GM18511 (cell line): Measurements from ENCODE around the gene HNRNPLL.

Experiments used
- ATAC-seq: cut with Tn5 transposase; IDR thresholded peaks from one replicate; pipeline ENCODE4 v1.9.1; 2021; ENCODE audit warnings: mild to moderate bottlenecking, moderate library complexity; ENCODE audit not compliant: unreplicated experiment

The HNRNPLL gene

GRCh38 chr2:38533757-38534545 lies 68.8 kb downstream of the HNRNPLL start:
- no peak for ATAC-seq

DNA sequence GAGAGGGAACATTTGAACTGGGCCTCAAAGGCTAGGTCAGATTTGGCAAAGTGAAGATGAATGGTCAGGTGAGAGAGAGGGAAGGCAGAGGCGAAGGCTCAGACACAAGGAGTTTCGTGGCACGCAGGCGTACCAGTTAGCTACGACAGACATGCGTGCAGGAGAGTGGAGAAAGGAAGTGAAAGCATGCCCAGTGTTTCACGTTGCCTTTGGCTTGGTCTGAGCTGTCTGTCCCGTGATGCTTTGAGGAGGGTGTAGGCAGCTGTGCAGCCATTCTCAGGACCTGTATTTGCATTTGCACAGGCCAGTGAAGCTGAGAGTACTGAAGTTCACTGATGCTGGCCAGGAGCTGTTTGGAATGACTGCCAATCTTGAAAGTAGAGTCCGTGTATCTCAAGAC lies 69.5 kb downstream of the HNRNPLL start:
- ATAC-seq, result peak; percentile 97

GRCh38 chr2:38532366-38532765 lies 70.4 kb downstream of the HNRNPLL start:
- ATAC-seq, result no peak

DNA sequence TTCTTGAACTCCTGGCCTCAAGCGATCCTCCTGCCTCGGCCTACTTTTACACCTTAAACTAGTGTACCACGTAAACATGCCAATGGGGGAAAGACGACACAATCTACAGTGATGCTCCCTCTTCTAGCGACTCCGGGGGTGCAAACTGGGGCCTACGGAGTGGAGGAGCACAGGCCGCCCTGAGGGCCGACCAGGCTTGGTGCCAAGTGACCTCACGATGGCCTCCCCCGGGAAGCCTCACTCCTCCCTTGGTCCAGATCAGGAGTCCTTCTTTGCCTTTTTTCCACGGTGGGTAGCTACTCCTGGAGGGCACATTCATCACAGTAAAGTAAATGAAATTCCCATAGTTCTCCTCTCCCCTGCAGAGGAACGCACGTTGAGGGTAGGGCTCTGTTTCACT lies 73.5 kb downstream of the HNRNPLL start:
- ATAC-seq, result no peak

DNA sequence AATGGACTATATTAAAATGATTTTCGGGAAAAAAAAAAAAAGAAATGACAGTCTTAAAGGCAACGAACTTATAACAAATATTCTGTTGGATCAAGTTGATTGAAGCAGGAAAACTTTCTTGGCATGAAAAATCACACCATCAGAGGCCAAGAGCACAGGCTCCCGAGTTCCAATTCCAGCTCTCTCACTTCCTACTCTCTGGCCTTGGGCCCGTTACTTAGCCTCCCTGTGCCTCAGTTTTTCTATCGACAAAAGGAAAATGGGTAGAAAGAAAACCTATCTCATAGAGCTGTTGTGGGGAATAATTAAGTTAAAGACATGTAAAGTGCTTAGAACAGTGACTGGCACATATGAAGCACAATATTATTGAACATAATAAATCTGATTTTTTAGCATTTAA lies 74.2 kb downstream of the HNRNPLL start:
- no peak for ATAC-seq

DNA sequence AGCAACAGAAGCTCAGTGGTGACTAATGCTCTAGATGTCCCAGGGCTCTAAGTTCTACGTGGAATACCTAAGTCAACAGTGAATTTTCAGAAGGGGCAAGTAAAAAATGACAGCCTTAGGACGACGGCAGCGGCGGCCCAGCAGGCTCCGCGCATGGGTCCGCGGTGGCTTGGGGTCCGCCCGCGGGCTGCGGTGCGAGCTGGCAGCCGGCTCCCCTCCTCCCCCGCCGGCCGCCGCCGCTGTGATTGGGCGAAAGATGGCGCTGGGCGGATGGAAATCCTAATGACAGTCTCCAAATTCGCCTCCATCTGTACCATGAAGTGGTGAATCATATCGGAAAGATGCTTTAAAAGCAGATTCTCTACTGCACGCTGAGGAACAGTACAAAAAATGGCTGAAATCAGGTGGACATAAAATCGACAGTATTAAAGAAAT lies 74.7 kb downstream of the HNRNPLL start:
- ATAC-seq, result no peak

- ATAC-seq, result no peak
These were observed 75.3 kb downstream of the HNRNPLL start for GRCh38 chr2:38527338-38528007.

DNA sequence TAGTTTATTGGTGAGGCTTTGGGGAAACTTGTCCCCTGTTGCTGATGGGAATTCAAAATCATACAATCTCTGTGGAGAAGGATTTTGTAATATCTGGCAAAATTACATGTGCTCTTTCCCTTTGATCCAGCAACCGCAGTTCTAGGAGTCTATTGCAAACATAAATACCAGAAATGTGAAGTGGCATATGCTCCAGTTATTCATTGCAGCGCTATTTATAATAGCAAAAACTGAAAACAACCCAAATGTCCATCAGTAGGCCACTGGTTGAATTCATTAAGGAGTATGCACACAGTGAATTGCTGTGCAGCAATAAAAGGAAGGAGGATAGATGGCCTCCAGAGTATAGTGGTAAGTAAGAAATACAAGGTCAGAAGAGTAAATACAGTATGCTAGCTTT lies 76.5 kb downstream of the HNRNPLL start:
- no peak for ATAC-seq

DNA sequence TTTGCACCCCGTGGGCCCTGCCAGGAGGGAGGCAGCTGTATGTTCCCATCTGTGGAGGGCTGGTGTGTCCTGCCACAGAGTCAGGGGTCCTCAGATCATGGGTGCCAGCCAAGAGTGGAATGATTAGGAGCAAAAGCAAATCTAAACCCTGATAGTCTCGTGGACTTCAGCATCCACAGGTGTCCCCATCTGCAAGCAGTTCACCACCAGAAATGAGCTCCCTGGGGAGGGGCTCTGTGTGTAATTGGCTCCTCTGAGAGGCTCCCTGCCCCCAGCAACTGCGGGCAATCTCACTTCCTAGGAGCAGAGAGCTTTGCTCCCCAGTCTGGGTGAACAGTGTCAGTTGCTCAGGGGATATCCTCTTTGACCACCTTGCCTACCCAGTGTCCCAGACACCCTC lies 78.1 kb downstream of the HNRNPLL start:
- ATAC-seq, result no peak

- ATAC-seq, result no peak
These were observed 78.8 kb downstream of the HNRNPLL start for GRCh38 chr2:38523728-38524437.

GRCh38 chr2:38522754-38523349 lies 79.9 kb downstream of the HNRNPLL start:
- ATAC-seq, result no peak

GRCh38 chr2:38521835-38522234 lies 80.9 kb downstream of the HNRNPLL start:
- no peak for ATAC-seq

DNA sequence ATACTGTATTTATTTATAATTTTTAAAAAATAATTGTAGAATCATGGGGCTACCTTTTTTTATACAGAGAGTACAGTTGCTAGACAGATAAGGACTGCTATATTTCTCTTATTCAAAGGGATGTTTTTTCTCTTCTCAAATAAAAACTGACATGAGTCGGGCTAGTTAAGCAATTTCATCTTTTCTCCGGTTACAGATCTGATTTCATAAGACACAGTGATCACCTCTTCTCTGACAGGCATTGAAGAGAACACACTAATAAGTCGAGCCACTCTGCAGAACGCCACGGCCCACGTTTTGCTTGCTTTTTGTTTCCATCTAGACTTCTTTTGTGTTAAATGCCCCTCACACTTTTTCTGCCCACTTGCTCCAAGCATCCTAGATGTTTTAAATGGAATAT lies 85.4 kb downstream of the HNRNPLL start:
- ATAC-seq, result no peak

DNA sequence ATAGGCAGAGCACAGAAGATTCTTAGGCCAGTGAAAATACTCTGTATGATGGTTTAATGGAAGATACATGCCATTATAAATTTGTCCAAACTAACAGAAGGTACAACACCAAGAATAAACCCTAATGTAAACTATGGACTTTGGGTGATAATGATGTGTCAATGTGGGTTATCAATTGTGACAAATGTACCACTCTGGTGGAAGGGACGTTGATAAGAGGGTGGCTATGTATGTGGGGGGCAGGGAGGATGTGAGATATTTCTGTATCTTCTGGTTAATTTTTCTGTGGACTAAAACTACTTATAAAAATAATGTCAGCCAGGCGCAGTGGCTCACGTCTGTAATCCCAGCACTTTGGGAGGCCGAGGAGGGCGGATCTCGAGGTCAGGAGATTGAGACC lies 86.2 kb downstream of the HNRNPLL start:
- ATAC-seq, result no peak

DNA sequence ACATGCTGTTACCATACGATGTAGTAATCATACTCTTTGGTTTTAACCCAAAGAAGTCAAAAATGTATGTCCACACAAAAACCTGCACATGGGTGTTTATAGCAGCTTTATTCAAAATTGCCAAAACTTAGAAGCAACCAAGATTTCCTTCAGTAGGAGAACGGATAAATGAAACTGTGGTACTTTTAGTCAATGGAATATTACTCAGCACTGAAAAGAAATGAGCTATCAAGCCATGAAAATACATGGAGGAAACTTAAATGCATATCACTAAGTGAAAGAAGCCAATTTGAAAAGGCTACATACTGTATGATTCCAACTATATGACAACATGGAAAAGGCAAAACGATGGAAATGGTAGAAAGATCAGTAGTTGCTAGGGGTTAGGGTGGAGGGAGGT lies 86.6 kb downstream of the HNRNPLL start:
- ATAC-seq, result no peak

- no peak for ATAC-seq
These were observed 87.3 kb downstream of the HNRNPLL start for GRCh38 chr2:38515155-38516074.

GRCh38 chr2:38514603-38515154 lies 88.0 kb downstream of the HNRNPLL start:
- ATAC-seq, result no peak

GRCh38 chr2:38512211-38512610 lies 90.5 kb downstream of the HNRNPLL start:
- ATAC-seq, result no peak
